Myocyte (in vitro differentiated cells): ENCODE data around the gene POLA1. TPM values are rescaled to one million over a fixed set of nuclear protein-coding genes. Genes with fewer than 3 reads are reported as not detected.
"Not testable (repeated sequence)": the region's sequence is repeated elsewhere in the genome, so short reads cannot be mapped to it uniquely, and the experiment has no call there.

ENCODE experiments used
- DNase-seq: peaks from one replicate; pipeline ENCODE4 v3.0.0-alpha.2; 2012; ENCODE audit warnings: low read depth
- polyA plus RNA-seq: library from polyadenylated mRNA; unstranded; fragments of >200 nt; gene quantifications from one replicate; pipeline ENCODE4 v1.2.1, GENCODE V29; 2012; ENCODE audit warnings: missing spikeins
- total RNA-seq: library from RNA; depleted of rRNA; stranded (reverse); fragments of >200 nt; gene quantifications from 2 replicates; pipeline ENCODE4 v1.2.3, GENCODE V29; 2014

POLA1 gene, protein sequence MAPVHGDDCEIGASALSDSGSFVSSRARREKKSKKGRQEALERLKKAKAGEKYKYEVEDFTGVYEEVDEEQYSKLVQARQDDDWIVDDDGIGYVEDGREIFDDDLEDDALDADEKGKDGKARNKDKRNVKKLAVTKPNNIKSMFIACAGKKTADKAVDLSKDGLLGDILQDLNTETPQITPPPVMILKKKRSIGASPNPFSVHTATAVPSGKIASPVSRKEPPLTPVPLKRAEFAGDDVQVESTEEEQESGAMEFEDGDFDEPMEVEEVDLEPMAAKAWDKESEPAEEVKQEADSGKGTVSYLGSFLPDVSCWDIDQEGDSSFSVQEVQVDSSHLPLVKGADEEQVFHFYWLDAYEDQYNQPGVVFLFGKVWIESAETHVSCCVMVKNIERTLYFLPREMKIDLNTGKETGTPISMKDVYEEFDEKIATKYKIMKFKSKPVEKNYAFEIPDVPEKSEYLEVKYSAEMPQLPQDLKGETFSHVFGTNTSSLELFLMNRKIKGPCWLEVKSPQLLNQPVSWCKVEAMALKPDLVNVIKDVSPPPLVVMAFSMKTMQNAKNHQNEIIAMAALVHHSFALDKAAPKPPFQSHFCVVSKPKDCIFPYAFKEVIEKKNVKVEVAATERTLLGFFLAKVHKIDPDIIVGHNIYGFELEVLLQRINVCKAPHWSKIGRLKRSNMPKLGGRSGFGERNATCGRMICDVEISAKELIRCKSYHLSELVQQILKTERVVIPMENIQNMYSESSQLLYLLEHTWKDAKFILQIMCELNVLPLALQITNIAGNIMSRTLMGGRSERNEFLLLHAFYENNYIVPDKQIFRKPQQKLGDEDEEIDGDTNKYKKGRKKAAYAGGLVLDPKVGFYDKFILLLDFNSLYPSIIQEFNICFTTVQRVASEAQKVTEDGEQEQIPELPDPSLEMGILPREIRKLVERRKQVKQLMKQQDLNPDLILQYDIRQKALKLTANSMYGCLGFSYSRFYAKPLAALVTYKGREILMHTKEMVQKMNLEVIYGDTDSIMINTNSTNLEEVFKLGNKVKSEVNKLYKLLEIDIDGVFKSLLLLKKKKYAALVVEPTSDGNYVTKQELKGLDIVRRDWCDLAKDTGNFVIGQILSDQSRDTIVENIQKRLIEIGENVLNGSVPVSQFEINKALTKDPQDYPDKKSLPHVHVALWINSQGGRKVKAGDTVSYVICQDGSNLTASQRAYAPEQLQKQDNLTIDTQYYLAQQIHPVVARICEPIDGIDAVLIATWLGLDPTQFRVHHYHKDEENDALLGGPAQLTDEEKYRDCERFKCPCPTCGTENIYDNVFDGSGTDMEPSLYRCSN (N-terminal part only)
- 9.7 and 19.4 TPM in 2 replicates for total RNA-seq
- polyA plus RNA-seq, result 4.5 TPM

- DNase-seq, result peak; percentile 96
These were observed at the start of gene POLA1 for GRCh38 chrX:24693453-24694202. Gene POLA1 (plus strand): TSS chrX:24693918. CDS start chrX:24693962, 44 bp downstream.

DNA sequence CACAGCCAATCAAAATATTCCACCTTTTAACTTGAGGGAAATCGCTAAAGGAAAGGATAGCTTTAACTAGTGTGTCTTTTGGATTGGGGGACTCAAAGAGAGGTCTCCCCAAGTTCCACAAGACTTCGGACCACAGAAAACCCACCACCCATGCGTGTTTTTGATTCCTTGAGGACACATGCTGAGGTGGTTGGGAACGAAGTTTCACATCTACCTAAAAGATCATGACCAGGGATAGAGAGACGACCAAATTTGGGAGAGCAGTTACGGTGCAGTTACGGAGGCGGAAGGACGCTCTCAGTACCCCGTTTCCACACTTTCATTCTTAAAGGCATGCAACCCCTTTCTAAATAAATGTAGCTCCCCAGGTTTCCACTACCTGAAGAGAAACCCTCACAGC, 47.7 kb upstream of the POLA1 start:
- DNase-seq, result no peak

GRCh38 chrX:24646745-24647182, 47.0 kb upstream of the POLA1 start:
- peak; percentile 2 for DNase-seq

DNA sequence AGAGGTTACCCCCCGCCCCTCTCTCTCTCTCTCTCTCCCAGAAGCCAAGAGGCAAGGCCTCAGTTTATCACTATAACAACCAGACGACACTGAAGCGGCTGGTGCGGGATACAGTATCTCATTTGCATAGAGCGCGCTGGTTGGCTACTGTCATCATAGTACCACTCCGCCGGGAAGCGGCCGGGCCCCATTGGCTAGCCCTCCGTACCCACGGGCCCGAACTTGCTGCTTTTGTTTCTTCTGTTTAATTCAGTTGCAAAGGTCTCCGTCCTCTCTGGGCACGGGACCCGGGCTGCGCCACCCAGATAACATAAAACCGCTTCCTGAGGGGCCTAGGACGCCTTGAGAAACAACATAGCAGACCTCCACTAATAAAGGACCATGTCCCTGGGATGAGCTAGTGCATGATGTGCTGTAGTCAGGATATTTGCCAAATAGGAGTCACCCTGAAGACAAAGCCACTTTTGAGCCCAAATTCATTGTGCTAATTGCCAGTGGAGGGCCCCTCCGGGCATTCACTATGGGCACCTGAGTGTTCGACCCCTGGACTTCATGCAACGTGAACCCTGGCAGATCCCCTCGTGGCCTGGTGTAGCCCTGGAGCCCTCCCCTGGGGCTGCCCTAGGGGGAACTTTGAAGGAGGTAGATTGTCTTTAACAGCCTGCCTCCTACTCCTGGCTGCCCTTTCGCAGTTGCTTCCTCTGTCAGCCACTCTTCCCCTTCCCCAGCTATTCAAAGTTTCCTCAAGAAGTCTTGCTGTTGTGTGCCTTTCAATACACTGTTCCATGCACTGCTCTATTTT, 46.3 kb upstream of the POLA1 start, which contains the start of gene PCYT1B:
PCYT1B (minus strand) TSS at position 91 of the 802 bp plus-strand sequence. CDS start 242 bp downstream, outside the sequence.
- DNase-seq, result peak; percentile 61

DNA sequence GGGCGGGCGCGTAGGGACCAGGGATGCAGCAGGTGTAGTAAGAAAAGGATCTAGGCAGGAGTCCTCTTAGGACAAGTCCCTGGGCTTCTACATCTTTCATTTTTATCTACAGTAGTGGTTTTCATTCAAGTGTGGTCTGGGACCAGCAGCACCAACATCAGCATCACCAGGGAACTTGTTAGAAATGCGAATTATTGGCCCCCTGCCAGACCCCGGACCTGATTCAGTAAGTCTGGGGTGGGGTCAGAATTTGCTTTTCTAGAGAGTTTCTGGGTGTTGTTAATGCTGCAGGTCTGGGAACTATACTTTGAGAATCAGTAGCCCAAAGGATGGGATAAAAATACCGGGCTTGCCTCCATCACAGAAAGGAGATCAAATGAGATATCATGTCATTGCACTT, 45.2 kb upstream of the POLA1 start:
- no peak for DNase-seq

DNA sequence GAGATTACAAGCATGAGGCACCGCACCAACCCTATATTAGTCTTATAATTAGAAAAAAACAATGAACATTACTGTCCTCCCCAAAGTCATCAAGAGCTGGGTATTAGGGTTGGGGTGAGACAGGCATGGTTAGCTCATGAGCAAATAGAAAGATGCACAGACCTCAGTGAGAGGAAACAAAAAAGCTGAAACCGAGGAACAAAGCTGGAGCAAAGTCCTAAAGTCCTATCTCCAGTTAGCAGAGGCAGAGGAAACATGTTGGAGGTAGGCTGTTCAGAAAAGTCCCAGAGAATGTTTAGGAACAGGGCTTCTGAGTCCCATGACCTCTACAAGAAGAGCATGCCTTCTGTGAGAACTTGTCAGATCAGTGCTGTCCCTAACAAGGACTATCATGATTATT, 41.9 kb upstream of the POLA1 start:
- no peak for DNase-seq

- DNase-seq, result not testable (repeated sequence)
These were observed 38.0 kb upstream of the POLA1 start for GRCh38 chrX:24655679-24656078.

DNA sequence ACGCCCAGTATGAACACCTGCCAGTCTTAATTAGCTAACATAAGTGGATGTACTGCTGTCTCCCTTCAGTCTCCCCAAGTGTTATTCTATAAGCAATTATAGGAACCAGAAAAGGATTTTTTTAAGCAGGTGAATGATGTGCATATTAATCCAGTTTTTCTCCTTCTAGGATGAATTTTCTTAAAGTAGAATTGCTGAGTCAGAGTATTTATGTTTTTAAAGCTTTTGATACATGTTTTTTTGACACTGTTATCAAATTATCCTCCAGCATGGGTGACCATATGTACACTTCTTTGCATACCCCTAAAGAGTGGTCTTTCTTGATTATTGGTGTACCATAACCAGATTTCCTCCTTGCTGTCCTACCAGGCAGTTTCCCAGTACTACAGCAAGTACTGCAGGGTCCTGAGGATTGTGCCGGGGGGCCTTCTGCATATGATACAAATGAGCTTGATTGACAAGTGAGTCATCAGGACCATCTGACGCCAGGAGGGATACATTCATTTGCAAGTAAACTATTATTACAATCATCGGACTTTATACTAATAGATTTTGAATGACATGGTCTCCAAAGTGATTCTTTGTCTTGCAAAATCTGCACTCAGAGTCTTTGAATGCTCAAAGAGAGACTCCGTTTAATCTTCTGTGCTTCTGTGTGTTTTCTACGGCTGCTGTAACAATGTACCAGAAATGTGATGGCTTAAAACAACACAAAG, 35.9 kb upstream of the POLA1 start:
- DNase-seq, result no peak

DNA sequence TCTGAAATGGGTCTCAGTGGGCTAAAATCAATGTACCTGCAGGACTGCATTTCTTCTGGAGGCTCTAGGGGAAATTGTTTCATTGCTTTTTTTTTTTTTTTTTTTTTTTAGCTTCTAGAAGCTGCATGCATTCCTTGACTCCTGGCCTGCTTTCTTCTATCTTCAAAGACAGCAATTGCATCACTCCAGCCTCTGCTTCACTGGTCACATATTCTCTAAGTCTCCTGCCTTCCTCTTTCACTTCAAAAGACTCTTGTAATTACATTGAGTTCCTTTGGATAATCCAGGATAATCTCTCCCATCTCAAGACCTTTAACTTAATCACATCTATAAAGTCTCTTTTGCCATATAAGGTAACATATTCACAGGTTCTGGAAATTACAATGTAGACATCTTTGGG, 35.3 kb upstream of the POLA1 start:
- DNase-seq, result no peak

DNA sequence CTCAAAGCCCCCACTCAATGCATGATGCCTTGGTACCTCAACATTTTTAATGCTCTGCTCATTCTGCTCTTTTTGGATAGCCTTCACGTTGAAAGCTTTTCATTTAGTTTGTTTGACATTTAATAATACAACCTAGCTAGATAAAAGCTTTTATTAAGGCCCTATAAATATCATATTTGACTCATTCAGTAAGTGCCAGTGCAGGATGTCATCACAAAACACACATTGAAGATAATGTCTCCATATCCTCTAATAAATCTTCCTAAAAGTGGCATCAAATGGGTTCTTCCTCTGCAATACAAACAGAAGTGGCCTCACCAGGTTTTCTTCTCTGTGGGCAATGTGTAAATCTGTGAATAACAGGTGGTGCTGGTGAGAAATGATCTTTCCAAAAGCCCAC, 34.6 kb upstream of the POLA1 start:
- no peak for DNase-seq

- no peak for DNase-seq
These were observed 34.1 kb upstream of the POLA1 start for GRCh38 chrX:24659646-24660045.

- DNase-seq, result no peak
These were observed 32.4 kb upstream of the POLA1 start for GRCh38 chrX:24661292-24661691.

- DNase-seq, result no peak
These were observed 31.4 kb upstream of the POLA1 start for GRCh38 chrX:24662352-24662751.

DNA sequence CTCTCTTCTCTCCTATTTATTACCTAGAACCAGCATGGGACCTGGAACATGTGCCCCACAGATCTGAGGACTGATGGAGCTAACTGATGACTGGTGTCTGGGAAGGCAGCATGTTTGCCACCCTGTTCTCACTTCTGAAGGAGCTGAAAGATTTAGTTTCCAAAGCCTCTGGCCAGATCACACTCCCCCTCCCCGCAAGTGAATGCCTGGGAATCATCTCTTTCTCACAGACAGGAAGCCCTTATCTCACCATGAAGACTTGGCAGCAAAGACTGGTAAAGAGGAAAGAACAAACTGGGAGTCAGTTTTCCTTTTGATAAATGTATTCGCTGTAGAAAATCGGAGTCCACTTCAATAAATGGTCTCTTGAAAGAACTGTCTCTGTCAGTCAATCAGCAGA, 25.6 kb upstream of the POLA1 start:
- DNase-seq, result no peak

DNA sequence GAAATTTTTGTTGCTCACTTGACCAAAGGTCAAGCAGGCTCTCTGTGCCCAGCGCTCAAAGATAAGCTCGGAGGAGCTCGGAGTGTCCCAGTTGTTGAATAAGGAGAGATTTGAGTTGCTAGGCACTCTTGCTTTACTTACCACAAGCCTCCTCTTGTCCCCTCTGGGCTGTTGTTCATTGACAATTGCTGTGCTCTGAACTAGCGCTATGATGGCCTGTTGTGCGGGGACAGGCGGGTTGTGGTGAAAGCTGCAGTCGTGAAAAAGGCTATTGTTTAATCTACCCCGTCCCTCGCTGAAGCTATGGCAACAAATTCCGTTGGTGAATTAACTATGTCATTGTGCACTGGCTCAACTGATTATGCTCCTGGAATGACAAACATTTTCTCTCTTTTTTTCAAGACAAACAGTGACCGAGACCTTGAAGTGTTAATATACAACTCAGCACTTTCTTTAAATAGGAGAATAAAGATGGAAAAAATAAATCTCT, 21.0 kb upstream of the POLA1 start:
- no peak for DNase-seq

- DNase-seq, result no peak
These were observed 20.3 kb upstream of the POLA1 start for GRCh38 chrX:24673424-24673823.

DNA sequence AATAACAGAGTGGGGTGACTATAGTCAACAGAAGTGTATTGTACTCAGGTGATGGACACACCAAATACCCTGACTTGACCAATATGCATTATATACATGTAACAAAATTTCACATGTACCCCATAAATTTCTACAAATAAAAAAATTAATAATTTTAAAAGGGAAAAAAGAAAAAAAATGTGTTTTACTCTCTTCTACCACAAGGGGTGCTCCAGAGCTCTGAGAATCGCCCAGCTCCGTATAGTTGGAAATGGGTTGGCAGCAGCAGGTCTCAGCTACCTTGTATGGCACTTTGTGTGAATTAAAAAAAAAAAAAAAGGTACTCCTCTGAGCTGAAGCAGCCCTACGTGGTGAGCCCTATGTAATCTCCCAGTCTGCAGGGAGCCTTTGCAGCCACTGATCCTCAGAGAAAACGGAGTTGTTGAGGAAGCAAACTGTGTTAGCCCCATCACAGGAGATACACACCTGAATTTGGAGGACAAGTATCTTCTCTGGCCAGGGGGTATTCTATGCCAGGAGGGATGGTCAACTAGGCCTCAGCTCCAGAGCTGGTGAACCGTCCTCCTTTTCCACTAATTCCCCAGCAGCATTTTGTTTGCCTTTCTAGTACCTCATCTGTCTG, 17.2 kb upstream of the POLA1 start:
- DNase-seq, result peak; percentile 22

DNA sequence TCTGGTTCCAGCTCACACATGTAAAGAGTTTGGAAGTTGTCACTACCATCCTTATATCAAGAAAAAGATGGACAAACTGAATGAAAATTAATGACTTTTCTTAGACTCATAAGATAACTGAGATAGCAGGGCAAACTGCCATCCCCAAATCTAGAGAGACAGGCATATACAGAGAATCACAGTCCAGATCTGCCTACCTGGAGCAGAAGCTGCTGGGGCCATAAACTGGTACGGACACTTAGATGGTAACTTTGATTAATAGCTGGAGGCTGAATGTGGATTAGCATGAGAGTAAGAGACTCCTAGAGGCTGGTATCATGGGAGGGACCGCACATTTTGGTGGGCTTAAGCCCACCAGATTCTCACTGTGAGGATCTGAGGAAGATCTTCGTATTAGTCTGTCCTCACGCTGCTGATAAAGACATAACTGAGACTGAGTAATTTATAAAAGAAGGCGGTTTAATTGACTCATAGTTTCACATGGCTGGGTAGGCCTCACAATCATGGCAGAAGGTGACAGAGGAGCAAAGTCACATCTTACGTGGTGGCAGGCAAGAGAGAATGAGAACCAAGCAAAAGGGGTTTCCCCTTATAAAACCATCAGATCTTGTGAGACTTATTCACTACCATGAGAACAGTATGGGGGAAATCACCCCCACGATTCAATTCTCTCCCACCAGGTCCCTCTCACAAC, 10.8 kb upstream of the POLA1 start:
- DNase-seq, result no peak
